ENCODE data around the gene RCC2. TPM values are rescaled to one million over a fixed set of nuclear protein-coding genes. Genes with fewer than 3 reads are reported as not detected.

RCC2 gene
- total RNA-seq, 1 donor from 2014 or later = 149 TPM

GRCh38 chr1:17420391-17420918 is 19.0 kb downstream of the RCC2 start:
- intact Hi-C loops (cut with micrococcal nuclease) = loop anchor here (2.0 to 5.0 kb wide), 2 partner anchors 16 to 72 kb away; no protein-coding TSS in a partner anchor

- intact Hi-C loops (cut with micrococcal nuclease) = loop anchor here (2.0 to 5.0 kb wide), 3 partner anchors 17 to 187 kb away; no protein-coding TSS in a partner anchor
Observed at GRCh38 chr1:17419626-17420328, 19.7 kb downstream of the RCC2 start.

DNA sequence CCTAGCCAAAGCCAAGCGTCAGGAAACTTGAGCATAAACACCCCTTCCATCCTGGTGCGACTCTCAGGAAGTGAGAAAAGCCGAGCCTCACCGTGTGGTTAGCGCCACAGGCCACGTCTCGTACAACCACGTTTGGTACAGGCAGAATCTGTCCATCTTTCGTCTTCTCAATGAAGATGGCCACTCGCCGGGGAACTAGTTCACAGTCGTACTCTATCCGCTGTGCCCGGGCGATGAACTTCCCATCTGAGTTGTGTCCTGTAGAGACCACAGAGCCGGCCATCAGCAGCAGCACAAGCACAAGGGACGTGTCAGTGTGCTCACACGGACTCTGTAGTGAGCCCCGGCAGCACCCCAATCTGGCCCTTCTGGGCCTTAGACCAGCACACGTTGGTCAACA is 23.1 kb downstream of the RCC2 start:
- intact Hi-C loops (cut with micrococcal nuclease) = no loop called here

DNA sequence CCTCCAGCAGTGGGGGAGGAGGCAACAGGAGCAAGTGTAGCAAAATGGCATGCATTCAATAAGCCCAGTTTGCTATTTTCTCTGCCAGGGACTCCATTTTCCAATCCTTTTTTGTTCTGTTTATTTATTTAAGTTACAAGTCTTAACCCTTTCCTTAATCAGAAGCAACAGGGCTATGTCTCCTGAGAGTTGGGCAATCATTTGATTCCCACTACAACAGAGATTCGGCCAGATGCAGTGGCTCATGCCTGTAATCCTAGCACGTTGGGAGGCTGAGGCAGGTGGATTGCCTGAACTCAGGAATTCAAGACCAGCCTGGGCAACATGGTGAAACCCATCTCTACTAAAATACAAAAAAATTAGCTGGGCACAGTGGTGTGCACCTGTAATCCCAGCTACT is 25.5 kb downstream of the RCC2 start:
- intact Hi-C loops (cut with micrococcal nuclease) = no loop called here

- intact Hi-C loops (cut with micrococcal nuclease) = no loop called here
Observed at GRCh38 chr1:17412093-17412870, 27.2 kb downstream of the RCC2 start.

GRCh38 chr1:17409391-17409811 is 30.1 kb downstream of the RCC2 start:
- intact Hi-C loops (cut with micrococcal nuclease) = no loop called here

DNA sequence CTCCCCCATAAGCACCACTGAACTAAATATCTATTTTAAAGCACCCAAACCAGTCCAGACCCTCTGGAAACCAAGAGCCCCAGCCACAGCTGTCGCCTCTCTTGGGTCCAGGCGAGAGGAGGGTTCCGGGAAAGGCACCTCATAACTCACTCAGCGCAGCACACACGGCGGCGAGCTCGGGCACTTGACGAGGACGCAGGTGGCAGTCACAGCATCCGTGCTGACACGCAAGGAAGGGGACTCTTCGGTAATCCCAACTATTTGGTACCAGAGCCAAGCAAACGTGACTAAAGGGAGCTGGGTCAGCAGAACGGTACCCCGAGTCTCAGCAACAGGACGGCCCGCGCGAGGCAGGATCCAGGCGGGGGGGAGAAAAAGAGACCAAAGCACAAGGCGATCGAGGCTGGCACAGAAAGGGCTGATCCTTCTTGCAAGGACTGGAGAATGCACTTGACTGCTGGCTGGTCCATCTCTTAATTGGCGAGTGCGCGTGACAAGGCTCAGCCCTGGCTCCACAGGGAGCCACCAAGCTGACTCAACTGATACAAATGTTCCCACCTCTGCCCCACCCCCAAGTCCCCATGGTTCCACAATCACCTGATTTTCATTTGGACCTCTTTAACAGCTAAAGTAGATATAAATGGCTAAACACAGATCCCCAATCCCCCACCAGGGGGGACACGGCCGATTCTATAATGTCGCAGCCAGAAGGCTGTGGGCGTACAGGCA is 31.5 kb downstream of the RCC2 start:
- intact Hi-C loops (cut with micrococcal nuclease) = loop anchor here (2.0 kb wide), 1 partner anchor 283 kb away; no protein-coding TSS in a partner anchor

- intact Hi-C loops (cut with micrococcal nuclease) = loop anchor here (2.0 kb wide), 1 partner anchor 282 kb away; no protein-coding TSS in a partner anchor
Observed at GRCh38 chr1:17406760-17407475, 32.6 kb downstream of the RCC2 start.

GRCh38 chr1:17405898-17406759 is 33.3 kb downstream of the RCC2 start:
- intact Hi-C loops (cut with micrococcal nuclease) = loop anchor here (2.0 kb wide), 1 partner anchor 281 kb away; no protein-coding TSS in a partner anchor

DNA sequence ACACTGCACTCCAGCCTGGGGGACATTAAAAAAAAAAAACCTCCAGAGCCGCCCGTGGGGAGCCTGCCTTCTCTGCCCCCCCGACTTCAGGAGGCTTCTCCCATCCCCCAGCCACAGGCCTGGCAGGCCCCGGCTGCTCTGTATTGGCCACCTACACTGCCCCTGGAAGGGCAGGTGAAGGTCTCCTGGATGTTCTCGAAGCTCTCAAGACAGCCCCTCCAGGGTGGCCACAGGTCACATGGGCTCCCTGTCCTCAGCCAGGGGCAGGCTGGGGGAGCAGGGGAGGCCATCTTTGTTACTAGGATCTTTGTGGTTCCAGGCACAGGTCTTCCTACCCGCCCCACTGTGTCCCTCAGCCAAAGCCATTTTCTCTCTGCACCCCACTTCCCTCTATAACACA is 34.7 kb downstream of the RCC2 start:
- intact Hi-C loops (cut with micrococcal nuclease) = no loop called here

DNA sequence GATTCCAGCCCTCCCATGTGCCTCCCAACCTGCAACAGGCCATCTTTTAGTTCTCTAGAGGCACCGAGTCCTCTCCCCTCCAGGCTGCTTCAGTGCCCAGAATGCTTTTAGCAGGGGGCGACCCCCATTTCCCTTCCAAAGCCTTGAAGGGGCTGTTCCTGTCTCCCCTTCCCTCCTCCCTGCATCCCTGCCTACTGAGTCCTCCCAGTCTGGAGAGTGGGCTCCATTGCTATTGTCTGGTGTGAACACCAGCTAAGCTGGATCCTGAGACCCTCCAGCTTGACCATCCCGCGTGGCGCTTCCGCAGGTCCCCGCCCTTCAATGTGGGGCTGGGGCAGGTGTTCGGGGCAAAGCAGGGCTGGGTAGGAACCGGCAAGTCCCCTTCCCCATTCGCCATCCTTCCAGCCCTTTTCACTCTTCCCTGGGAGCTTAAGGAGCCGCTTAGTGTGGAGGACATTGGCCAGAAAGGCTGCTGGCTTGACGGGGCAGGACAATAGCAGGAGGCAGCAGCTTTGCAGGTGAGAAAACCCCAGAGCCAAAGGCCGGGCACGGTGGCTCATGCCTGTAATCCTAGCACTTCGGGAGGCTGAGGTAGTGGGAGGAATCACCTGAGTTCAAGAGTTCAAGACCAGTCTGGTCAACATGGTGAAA is 35.3 kb downstream of the RCC2 start:
- intact Hi-C loops (cut with micrococcal nuclease) = no loop called here

- intact Hi-C loops (cut with micrococcal nuclease) = no loop called here
Observed at GRCh38 chr1:17403081-17403480, 36.4 kb downstream of the RCC2 start.

DNA sequence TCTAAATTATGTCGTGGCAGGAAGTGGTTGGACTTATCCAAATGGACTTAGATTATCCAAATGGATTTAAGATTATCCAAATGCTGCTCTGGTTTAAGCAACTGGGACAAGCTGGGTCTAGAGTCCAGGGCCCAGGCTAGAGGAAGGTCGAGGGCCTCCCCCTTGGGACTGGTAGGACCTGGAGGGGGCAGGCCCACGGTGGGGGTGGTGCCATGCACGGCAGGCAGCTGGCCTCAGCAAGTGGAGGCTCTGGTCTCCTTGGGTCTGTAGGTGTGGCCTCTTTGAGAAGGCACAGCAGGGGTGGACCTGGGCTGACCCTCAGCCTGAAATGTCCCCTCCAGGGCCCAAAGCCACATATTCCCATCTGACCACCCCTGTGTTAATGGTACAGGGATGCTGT is 37.6 kb downstream of the RCC2 start:
- intact Hi-C loops (cut with micrococcal nuclease) = no loop called here

GRCh38 chr1:17400725-17401341 is 38.6 kb downstream of the RCC2 start:
- intact Hi-C loops (cut with micrococcal nuclease) = no loop called here

DNA sequence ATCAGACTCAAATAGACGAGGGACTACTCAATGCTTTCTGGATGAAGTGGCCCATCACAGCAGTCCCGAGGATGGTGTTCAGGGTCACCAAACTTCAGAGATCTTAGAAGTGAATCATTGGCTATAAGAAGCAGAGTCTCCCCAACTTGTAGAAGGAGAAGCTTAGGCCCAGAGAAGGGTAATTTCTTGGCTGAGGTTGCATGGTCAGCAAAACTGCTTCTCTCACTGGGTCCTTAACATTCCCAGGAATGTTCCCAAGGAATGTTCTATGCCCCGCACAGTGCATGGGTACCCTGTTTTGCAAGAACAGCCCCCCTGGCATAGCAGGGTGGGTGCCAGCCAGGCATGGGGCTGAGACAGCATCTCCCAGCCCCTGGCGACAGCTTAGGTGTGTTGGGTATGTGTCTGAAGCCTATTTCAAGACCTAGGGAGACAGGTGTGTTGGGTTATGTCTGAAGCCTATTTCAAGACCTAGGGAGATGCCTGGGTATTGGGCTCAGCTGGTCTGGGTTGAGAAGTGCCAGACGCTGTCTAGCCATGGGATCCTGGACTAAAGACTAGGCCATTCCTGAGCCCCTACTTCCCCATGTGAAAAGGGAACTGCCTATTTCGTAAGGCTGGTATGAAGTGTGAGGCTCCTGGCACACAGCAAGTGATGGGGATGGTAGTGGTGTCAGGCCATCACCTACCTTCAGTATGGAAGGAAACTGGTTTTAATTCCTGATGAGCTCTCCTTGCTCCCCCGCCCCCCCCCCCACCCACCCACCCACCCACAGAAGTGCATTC is 41.4 kb downstream of the RCC2 start:
- intact Hi-C loops (cut with micrococcal nuclease) = no loop called here

DNA sequence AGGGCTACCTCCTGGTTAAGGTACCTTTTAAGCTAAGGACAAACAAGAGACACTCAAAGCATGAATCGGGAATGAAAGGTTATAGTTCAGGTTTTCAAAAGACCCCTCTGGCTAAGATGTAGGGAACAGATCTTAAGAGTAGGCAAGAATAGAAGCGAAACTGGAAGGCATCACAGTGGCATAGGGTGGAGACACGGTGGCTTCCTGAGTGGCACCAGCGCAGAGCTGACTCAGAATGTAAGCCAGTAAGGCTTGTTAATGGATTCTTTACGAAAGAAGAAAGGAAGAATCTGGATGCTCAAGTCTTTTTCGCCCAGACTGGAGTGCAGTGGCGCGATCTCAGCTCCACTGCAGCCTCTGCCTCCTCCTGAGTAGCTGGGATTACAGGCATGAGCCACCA is 46.2 kb downstream of the RCC2 start:
- intact Hi-C loops (cut with micrococcal nuclease) = no loop called here

DNA sequence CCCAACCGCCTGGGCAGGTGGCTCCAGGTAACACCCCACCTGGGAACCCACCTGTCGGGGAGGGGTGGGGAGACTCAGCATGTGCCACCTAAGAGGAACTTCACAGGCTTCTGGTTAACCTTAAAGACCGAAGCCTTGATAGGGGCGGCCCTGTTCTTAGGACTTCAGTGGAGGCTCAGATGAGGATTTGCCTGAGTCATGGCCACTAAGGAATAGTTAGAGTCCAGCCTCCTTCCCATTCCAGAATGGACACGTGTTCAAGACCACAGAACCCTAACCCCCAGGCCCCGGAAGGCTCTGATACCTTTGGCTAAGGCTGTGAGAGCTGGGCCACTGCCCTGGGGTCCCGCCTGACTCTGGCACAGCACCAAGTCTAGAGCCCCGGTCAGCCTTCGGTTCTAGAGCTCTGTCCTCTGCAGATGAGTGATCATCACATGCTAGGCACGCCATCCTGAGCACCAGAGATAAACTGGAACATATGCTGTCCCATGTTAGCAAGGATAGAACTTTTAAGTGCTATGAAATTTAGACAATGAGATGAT is 47.2 kb downstream of the RCC2 start:
- intact Hi-C loops (cut with micrococcal nuclease) = no loop called here

GRCh38 chr1:17381161-17381560 is 58.3 kb downstream of the RCC2 start:
- intact Hi-C loops (cut with micrococcal nuclease) = no loop called here
